HFF-Myc (cell line): ENCODE data around the gene LCN10.

ENCODE experiments used
- DNase-seq: peaks from one replicate; pipeline ENCODE4 v3.0.0-alpha.2; 2011; ENCODE audit warnings: low read depth; ENCODE audit errors: extremely low read depth
- H3K4me3 ChIP-seq: replicated peaks from 2 replicates; pipeline ENCODE4 v1.5.1; 2011; ENCODE audit warnings: low read depth, mild to moderate bottlenecking, control low read depth, low read length
- TF ChIP-seq, protein P1 (sequence below): IDR thresholded peaks from 2 replicates; pipeline ENCODE4 v1.5.1; 2012; ENCODE audit warnings: mild to moderate bottlenecking, low read depth, low read length, control low read depth; ENCODE audit errors: missing control alignments

LCN10 gene

DNA sequence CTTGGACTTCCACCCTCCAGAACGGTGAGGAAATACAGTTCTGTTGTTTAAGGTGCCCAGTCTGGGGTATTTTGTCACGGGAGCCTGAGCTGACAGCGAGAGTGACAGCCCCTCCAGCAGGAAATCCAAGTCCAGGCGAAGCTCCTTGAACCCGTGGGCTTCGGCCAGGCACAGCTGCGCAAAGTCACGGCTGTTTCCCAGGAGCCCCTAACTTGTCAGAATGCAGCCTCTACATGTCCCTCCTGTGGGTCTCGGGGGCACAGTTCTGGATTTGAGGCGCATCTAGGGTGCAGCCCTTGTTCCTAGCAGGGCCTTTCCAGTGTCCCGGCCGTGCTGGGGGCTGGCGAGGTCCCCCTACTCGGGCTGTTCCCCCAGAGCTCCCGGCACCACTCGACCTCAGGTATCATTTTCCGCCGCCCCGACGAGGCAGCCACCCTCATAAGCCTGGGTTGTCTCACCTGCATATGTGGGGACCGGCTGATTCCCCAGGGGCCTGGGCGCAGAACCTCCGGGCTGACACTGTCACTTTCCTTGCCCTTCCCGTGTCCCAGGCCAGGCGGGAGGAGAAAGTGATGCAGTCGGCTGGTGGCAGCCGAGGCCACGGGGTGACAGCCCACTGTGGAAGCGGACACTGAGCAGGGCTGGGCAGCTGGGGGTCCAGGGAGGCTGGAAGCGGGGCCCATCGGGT is 10.8 kb upstream of the LCN10 start:
- TF ChIP-seq, protein P1, sequence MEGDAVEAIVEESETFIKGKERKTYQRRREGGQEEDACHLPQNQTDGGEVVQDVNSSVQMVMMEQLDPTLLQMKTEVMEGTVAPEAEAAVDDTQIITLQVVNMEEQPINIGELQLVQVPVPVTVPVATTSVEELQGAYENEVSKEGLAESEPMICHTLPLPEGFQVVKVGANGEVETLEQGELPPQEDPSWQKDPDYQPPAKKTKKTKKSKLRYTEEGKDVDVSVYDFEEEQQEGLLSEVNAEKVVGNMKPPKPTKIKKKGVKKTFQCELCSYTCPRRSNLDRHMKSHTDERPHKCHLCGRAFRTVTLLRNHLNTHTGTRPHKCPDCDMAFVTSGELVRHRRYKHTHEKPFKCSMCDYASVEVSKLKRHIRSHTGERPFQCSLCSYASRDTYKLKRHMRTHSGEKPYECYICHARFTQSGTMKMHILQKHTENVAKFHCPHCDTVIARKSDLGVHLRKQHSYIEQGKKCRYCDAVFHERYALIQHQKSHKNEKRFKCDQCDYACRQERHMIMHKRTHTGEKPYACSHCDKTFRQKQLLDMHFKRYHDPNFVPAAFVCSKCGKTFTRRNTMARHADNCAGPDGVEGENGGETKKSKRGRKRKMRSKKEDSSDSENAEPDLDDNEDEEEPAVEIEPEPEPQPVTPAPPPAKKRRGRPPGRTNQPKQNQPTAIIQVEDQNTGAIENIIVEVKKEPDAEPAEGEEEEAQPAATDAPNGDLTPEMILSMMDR = no peak
- H3K4me3 ChIP-seq = no peak overlapping the region
- DNase-seq = no peak

DNA sequence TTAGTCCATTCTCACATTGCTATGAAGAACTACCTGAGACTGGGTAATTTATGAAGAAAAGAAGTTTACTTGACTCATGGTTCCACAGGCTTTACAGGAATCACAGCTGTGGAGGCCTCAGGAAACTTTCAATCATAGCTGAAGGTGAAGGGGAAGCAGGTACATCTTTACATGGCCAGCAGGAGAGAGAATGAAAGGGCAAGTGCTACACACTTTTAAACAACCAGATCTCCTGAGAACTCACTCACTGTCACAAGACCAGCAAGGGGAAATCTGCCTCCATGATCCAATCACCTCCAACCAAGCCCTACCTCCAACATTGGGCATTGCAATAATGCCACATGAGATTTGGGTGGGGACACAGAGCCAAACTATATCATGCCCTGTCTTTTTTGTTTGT is 9.1 kb upstream of the LCN10 start:
- TF ChIP-seq, protein P1 = no peak
- H3K4me3 ChIP-seq = no peak overlapping the region
- no peak for DNase-seq

DNA sequence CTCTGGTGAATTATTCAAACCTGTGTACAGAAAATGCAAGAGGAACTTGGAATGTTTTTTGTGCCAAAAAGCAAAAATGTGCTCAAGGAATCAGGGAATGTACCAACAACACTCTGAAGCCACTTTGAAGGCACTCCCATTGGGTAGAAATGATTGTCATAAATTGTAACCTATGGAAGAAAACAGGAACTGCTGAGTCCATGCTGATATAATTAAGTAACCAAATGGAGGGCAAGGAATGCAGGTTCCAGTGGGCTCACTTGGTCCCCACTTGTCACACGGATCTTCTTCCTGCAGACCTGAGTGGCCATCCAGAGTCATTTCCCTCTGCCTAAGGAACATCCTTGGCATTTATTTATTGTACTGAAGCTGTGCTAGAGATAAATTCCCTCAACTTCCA is 8.5 kb upstream of the LCN10 start:
- no peak for DNase-seq
- TF ChIP-seq, protein P1 = no peak
- no peak overlapping the region for H3K4me3 ChIP-seq

DNA sequence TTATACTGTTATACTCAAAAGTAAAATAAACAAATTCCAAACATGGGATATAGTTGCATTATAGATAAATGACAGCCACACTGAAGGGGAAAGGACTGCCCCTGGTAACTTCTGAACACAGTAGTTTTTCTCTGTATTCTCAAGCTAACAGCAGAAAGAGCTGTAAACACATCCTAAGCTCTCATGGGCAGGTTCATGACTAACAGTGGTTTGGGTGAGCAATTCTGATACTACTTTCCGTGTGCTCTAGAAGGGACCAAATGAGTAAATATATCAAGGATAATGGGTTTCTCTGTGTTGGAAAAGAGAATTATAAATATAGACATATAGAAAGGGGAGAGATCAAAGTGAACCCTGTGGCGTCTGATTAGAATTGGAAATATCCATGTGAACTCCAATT is 7.8 kb upstream of the LCN10 start:
- no peak overlapping the region for H3K4me3 ChIP-seq
- no peak for DNase-seq
- TF ChIP-seq, protein P1 = no peak

DNA sequence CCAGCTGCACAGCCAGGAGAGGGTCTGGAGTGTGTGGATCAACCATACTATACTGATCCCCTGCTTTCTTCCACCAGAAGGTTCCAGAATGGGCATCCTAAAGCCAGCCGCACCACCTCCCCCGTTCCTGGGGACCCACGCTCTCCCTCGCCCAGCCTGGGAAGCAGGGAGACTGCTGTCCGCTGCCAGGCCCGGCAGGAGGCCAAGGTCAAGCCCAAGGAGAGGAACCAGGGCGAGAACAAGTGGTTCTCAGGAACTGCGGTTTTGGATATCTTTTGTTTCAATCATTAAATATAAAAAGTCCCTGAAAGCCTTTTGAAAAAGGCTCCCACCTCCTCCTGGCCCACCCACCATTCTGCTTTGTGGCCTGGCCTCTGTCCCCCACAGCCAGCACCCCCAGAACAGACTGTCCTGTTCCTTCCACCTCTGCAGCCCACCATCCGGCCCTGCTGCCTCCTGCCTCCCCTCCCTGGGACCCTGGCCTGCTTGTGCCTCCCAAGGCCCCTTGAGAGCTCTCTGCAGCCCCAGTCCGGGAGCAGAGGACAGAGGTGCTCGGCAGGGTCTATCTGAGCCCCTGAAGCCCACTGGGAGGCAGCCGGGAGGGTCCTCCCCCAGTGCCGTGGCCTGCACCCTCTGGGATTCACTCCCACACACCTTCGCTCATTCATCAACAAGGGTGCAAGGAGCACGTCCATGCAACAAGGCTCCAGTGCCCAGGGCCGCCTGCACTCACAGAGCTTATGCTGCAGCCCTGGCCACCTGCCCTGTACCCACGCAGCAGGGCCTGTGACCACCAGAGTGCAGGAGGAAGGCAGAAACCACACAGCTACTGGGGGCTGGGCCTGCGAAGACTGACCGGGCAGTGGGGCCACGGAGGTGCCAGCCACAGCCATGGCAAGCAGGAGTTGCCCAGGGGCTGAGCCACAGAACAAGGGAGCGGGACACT is 6.2 kb upstream of the LCN10 start:
- TF ChIP-seq, protein P1 = no peak
- no peak overlapping the region for H3K4me3 ChIP-seq
- no peak for DNase-seq

DNA sequence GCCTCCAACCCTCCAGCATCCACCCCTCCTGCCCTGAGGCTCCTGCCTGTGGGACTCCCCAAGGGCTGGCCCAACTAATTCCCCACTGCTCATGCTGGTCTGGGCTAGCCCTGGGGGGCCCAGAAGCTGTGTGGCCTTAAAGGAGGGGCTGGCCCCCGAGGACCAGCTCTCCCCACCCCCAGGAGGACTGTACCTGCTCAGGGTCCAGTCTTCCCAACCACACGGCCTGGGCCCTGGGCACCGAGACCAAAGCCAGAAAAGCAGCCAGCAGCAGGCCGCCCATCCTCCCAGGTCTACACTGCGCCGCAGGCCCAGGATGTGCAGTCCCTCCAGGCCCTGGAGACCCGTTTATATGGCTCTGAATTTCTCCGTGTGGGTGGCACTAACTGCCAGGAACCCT is 5.5 kb upstream of the LCN10 start, which contains the start of gene LCN6:
Gene LCN6, minus strand, starts transcription at position 325 of the 400 bp plus-strand sequence. Its CDS starts 42 bp downstream, at position 283.
- TF ChIP-seq, protein P1 = no peak
- H3K4me3 ChIP-seq = no peak within 1 kb of the TSS
- no peak for DNase-seq
